Measurements from ENCODE around the gene GABRB1.

GRCh38 chr4:47415719-47416118, 384.4 kb downstream of the GABRB1 start:
- TF ChIP-seq EZH2 (IDR thresholded peaks at IDR 0.05; ENCODE audit: borderline replicate concordance, low read length) (no peak), CTCF (conservative IDR thresholded peaks at IDR 0.05 in 1 of 2, IDR thresholded peaks at IDR 0.05 in 1 of 2; ENCODE audit: extremely low read depth in 1 of 2, insufficient read depth in 1 of 2, low read depth in 1 of 2, low read length in 2 of 2) (no peak)

Measured in mammary epithelial cell (primary cell).